NT2/D1 (cell line): ENCODE measurements around the gene KPNA1.
"Not testable (repeated sequence)": the region's sequence is repeated elsewhere in the genome, so short reads cannot be mapped to it uniquely, and the experiment has no call there.

ENCODE experiments used
- DNase-seq: peaks from one replicate; pipeline ENCODE4 v3.0.0-alpha.2; 2011; ENCODE audit warnings: low read depth, low spot score
- H3K27me3 ChIP-seq: 2 replicates; pipeline ENCODE4 v1.6.0; 2011; ENCODE audit warnings: mild to moderate bottlenecking; ENCODE audit not compliant: insufficient read length, insufficient read depth
- H3K36me3 ChIP-seq: 2 replicates; pipeline ENCODE4 v1.6.1; 2011; ENCODE audit warnings: mild to moderate bottlenecking, low read length, mixed read lengths; ENCODE audit not compliant: insufficient read depth, insufficient read length
- H3K4me1 ChIP-seq: 2 replicates; pipeline ENCODE4 v1.5.1; 2011; ENCODE audit not compliant: insufficient read depth, insufficient read length
- H3K4me3 ChIP-seq: 2 replicates; pipeline ENCODE4 v1.5.1; 2011; ENCODE audit warnings: low read depth; ENCODE audit not compliant: insufficient read length
- H3K9ac ChIP-seq: 2 replicates; pipeline ENCODE4 v1.6.0; 2011; ENCODE audit warnings: low read depth; ENCODE audit not compliant: insufficient read length
- H3K9me3 ChIP-seq: 2 replicates; pipeline ENCODE4 v1.5.1; 2011; ENCODE audit warnings: mild to moderate bottlenecking, low read length; ENCODE audit not compliant: insufficient read depth
- SUZ12 ChIP-seq: IDR thresholded peaks from 2 replicates; pipeline ENCODE4 v1.6.1; 2011; ENCODE audit not compliant: insufficient read length, insufficient read depth; ENCODE audit errors: extremely low read depth
- YY1 ChIP-seq: IDR thresholded peaks from 2 replicates; pipeline ENCODE4 v1.6.1; 2011; ENCODE audit not compliant: insufficient read length, insufficient read depth
- ZNF274 ChIP-seq: IDR thresholded peaks from 2 replicates; pipeline ENCODE4 v1.6.1; 2011; ENCODE audit warnings: mild to moderate bottlenecking, low read depth, low read length

The KPNA1 gene

GRCh38 chr3:122508135-122508914 lies 6.4 kb downstream of the KPNA1 start:
- TF ChIP-seq YY1 (no peak), ZNF274 (no peak), SUZ12 (no peak)
- DNase-seq: no peak
- H3K9me3 ChIP-seq: no peaks in the 10 kb centered on the region
- H3K36me3 ChIP-seq: peaks cover 13% of the 10 kb centered on the region
- H3K4me1 ChIP-seq: no peaks in the 10 kb centered on the region
- no peak overlapping the region for H3K4me3 ChIP-seq
- H3K27me3 ChIP-seq: no peaks in the 10 kb centered on the region
- no peak overlapping the region for H3K9ac ChIP-seq

- Histone ChIP-seq H3K36me3 (peaks cover 5% of the 10 kb centered on the region), H3K9ac (no peak overlapping the region), H3K4me3 (no peak overlapping the region), H3K27me3 (no peaks in the 10 kb centered on the region), H3K4me1 (no peaks in the 10 kb centered on the region), H3K9me3 (no peaks in the 10 kb centered on the region)
- no peak for DNase-seq
- no peak for TF ChIP-seq SUZ12
- TF ChIP-seq YY1: no peak
- TF ChIP-seq ZNF274: no peak
Observed at GRCh38 chr3:122506450-122506849, 8.3 kb downstream of the KPNA1 start.

- Histone ChIP-seq H3K27me3 (no peaks in the 10 kb centered on the region), H3K36me3 (peaks cover 5% of the 10 kb centered on the region), H3K9me3 (no peaks in the 10 kb centered on the region), H3K9ac (no peak overlapping the region), H3K4me3 (no peak overlapping the region), H3K4me1 (no peaks in the 10 kb centered on the region)
- DNase-seq: no peak
- TF ChIP-seq SUZ12 (no peak), ZNF274 (no peak), YY1 (no peak)
Observed at GRCh38 chr3:122505676-122506075, 9.1 kb downstream of the KPNA1 start.

- Histone ChIP-seq H3K9ac (no peak overlapping the region), H3K9me3 (no peaks in the 10 kb centered on the region), H3K36me3 (peaks cover 5% of the 10 kb centered on the region), H3K27me3 (no peaks in the 10 kb centered on the region), H3K4me1 (no peaks in the 10 kb centered on the region), H3K4me3 (no peak overlapping the region)
- DNase-seq: no peak
- no peak for TF ChIP-seq ZNF274
- TF ChIP-seq YY1: no peak
- no peak for TF ChIP-seq SUZ12
Observed at GRCh38 chr3:122502941-122503340, 11.8 kb downstream of the KPNA1 start.

- no peak for DNase-seq
- no peak overlapping the region for H3K9ac ChIP-seq
- no peaks in the 10 kb centered on the region for H3K4me1 ChIP-seq
- H3K9me3 ChIP-seq: no peaks in the 10 kb centered on the region
- H3K4me3 ChIP-seq: no peak overlapping the region
- TF ChIP-seq ZNF274 (no peak), YY1 (no peak), SUZ12 (no peak)
- peaks cover 5% of the 10 kb centered on the region for H3K36me3 ChIP-seq
- no peaks in the 10 kb centered on the region for H3K27me3 ChIP-seq
Observed at GRCh38 chr3:122502139-122502538, 12.6 kb downstream of the KPNA1 start.

DNA sequence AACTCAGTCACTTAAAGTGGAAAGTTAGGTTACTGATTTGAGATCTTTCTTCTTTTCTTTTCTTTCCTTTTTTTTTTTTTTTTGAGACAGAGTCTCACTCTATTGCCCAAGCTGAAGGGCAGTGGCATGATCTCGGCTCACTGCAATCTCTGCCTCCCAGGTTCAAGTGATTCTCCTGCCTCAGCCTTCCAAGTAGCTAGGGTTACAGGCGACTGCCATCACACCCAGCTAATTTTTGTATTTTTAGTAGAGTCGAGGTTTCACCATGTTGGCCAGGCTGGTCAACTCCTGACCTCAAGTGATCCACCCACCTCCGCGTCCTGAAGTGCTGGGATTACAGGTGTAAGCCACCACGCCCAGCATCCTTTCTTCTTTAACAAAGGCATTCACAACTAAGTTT lies 13.8 kb downstream of the KPNA1 start:
- H3K36me3 ChIP-seq: peaks cover 10% of the 10 kb centered on the region
- not testable (repeated sequence) for H3K9me3 ChIP-seq, H3K9ac ChIP-seq, H3K4me3 ChIP-seq, H3K4me1 ChIP-seq, H3K27me3 ChIP-seq, DNase-seq

DNA sequence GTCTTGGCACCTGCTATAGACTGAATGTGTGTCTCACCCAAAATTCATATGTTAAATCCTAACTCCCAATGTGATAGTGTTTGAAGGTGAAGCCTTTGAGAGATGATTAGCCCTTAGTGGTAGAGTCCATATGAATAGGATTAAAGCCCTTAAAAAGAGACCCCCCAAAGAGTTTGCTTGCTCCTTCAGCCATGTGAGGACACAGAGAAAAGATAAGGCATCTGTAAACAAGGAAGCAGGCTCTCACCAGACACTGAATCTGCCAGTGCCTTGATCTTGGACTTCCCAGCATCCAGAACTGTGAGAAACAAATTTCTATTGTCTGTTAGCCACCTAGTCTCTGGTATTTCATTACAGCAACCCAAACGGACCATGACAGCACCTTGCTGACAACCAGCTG lies 16.6 kb downstream of the KPNA1 start:
- DNase-seq: peak; percentile 32
- TF ChIP-seq SUZ12 (no peak), YY1 (no peak)
- Histone ChIP-seq H3K4me3 (no peak overlapping the region), H3K9me3 (no peaks in the 10 kb centered on the region), H3K36me3 (peaks cover 26% of the 10 kb centered on the region), H3K4me1 (no peaks in the 10 kb centered on the region), H3K27me3 (no peaks in the 10 kb centered on the region), H3K9ac (no peak overlapping the region)

DNA sequence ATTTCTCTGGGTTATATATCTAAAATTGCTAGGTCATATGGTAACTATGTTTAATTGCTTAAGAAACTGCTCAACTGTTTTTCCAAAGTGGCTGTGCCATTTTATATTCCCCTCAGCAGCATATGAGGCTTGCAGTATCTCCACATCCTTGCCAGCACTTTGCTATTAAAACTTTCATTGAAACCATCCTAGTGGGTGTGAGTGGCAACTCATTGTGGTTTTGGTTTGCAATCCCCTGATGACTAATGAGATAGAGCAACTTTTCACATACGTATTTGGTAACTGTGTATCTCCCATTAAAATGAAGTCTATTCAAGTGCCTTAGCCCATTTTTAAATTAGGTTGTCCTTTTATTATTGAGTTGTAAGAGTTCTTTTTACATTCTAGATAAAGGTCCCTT lies 17.3 kb downstream of the KPNA1 start:
- DNase-seq: no peak
- H3K4me1 ChIP-seq: no peaks in the 10 kb centered on the region

More for the DNA sequence above, 17.3 kb downstream of the KPNA1 start:
- TF ChIP-seq SUZ12: no peak
- no peak for TF ChIP-seq YY1
- TF ChIP-seq ZNF274: no peak
- Histone ChIP-seq H3K27me3 (no peaks in the 10 kb centered on the region), H3K4me3 (no peak overlapping the region), H3K9me3 (no peaks in the 10 kb centered on the region), H3K36me3 (peaks cover 33% of the 10 kb centered on the region), H3K9ac (no peak overlapping the region)
